ENCODE measurements around the gene TIMM13.
"Not testable (repeated sequence)": the region's sequence is repeated elsewhere in the genome, so short reads cannot be mapped to it uniquely, and the experiment has no call there.

The TIMM13 gene

DNA sequence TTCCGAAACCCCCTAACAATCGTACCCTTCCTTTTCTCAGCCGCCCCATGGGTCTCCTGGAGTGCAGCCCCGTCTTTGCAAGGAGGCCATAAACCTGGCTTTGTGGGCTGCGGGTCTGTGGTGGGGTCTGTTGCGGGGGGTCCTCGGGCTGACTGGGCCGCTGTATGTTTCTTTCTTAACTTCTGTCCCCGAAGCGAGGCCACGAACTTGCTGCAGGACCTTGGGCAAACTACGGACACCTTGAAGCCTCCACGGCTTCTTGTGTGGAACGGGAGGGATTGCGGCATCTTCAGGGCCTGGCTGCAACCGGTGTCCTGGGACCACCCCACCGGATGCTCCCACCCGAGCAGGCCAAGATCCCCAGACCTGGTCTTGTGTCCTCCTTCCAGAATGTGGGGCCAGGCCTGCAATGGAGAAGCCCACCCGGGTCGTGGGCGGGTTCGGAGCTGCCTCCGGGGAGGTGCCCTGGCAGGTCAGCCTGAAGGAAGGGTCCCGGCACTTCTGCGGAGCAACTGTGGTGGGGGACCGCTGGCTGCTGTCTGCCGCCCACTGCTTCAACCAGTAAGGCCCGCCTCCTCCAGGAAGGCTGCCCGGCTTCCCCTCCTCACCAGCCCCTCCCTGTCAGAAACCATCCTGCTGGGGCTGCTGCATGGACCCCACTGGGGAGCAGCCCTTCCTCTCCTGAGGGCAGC lies 12.0 kb downstream of the TIMM13 start:
- DNase-seq (ENCODE audit: low spot score): no peak

DNA sequence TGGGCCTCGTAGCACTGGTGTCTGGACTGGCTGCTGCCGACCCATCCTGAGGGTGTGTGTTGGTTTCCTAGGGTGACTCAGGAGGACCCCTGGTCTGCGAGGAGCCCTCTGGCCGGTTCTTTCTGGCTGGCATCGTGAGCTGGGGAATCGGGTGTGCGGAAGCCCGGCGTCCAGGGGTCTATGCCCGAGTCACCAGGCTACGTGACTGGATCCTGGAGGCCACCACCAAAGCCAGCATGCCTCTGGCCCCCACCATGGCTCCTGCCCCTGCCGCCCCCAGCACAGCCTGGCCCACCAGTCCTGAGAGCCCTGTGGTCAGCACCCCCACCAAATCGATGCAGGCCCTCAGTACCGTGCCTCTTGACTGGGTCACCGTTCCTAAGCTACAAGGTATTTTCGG lies 13.8 kb downstream of the TIMM13 start:
- DNase-seq (ENCODE audit: low spot score): no peak

DNA sequence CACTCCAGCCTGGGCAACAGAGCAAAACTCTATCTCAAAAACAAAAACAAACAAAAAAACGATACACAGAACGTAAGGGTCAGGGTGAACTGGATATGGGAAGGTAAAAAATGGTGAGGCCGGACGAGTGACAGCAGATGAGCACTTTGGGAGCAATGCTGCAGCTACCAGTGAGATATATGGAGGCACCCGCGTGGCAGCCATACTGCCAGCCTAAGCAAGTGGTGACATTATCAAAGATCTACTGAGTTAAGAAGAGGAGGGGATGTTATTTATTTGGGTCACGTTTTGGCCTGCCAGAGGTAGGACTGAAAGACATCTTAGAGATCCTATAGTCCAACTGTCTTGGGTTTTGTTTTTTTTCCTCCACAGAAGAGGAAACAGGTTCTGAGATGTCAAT lies 14.2 kb downstream of the TIMM13 start:
- no peak for DNase-seq (ENCODE audit: low spot score)

- DNase-seq (ENCODE audit: low spot score): no peak
These were observed 14.9 kb downstream of the TIMM13 start for GRCh38 chr19:2412449-2412848.

DNA sequence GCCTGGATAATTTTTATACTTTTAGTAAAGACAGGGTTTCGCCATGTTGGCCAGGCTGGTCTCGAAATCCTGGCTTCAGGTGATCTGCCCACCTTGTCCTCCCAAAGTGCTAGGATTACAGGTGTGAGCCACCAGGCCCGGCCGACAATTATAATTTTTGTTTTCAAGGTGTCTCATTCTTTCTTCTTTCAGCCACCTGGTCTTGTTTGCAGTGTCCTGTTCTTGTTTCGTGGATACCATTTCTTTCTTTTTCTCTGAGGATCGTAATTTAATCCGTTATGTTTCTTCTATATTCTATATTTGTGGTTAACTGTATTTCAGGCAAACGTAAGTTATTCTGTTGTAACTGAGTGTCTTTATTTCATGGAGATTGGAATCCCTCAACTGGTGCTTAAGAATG lies 15.7 kb downstream of the TIMM13 start:
- DNase-seq (ENCODE audit: low spot score): no peak

DNA sequence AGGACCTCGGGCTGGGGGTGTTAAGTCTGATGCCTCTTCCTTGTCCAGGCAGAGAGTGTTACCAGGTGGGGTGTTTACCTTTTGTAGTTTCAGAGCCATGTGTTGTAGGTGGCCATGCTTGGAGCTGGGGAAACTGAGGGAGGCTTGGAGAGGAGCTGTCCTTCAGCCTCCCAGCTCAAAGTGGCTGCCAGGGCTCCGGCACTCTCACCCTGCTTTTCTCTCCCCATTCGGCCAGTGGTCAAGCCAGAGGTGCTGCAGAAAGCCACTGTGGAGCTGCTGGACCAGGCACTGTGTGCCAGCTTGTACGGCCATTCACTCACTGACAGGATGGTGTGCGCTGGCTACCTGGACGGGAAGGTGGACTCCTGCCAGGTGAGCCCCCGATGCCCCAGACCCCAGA lies 17.4 kb downstream of the TIMM13 start:
- DNase-seq (ENCODE audit: low spot score): no peak

GRCh38 chr19:2409352-2409912 lies 18.0 kb downstream of the TIMM13 start:
- no peak for DNase-seq (ENCODE audit: low spot score)

- DNase-seq (ENCODE audit: low spot score): no peak
These were observed 19.1 kb downstream of the TIMM13 start for GRCh38 chr19:2408247-2408646.

DNA sequence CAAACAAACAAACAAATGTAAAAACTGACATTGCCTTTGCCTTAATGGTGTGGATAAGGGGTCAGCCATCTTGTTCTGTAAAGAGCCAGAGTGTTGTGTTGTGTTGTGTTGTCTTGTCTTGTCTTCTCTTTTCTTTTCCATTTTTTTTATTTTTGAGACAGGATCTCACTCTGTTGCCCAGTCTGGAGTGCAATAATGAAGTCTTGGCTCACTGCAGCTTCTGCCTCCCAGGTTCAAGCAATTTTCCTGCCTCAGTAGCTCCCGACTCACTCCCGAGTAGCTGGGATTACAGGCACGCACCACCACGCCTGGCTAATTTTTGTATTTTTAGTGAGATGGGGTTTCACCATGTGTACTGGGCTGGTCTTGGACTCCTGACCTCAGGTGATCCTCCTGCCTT lies 27.8 kb downstream of the TIMM13 start:
- no peak for DNase-seq (ENCODE audit: low spot score)

GRCh38 chr19:2398735-2399305 lies 28.6 kb downstream of the TIMM13 start:
- DNase-seq (ENCODE audit: low spot score): no peak

DNA sequence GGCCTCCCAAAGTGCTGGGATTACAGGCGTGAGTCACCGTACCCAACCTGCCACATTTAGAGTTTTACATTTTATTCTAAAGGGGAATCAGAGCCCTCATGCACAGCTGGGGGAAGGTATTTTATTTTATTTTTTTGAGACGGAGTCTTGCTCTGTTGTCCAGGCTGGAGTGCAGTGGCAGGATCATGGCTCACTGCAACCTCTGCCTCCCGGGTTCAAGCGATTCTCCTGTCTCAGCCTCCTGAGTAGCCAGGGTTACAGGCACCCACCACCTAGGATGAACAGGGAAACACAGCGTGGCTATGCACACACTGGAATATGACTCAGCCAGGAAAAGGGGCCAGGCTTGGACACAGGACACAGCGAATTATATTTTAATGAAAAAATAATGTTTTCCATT lies 30.2 kb downstream of the TIMM13 start:
- DNase-seq (ENCODE audit: low spot score): not testable (repeated sequence)

DNA sequence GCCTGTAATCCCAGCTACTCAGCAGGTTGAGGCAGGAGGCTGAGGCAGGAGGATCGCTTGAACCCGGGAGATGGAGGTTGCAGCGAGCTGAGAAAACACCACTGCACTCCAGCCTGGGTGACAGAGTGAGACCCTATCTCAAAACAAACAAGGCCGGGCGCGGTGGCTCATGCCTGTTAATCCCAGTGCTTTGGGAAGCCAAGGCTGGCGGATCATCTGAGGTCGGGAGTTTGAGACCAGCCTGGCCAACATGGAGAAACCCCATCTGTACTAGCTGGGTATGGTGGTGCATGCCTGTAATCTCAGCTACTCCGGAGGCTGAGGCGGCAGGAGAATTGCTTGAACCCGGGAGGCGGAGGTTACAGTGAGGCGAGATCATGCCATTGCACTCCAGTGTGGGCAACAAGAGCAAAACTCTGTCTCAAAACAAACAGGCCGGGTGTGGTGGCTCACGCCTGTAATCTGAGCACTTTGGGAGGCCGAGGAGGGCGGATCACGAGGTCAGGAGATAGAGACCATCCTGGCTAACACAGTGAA lies 32.0 kb downstream of the TIMM13 start:
- DNase-seq (ENCODE audit: low spot score): not testable (repeated sequence)

GRCh38 chr19:2394442-2395292 lies 32.7 kb downstream of the TIMM13 start:
- no peak for DNase-seq (ENCODE audit: low spot score)

DNA sequence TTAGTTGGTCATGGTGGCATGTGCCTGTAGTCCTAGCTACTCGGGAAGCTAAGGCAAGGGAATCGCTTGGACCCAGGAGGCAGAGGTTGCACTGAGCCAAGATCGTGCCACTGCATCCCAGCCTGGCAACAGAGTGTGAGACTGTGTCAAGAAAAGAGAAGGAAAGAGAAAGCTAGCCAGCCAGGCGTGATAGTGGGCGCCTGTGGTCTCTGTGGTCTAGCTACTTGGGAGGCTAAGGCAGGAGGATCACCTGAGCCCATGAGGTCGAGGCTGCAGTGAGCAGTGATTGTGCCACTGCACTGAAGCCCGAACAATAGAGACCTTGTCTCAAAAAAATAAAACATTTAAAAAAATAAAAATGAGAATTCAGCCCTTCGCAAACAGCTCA lies 33.3 kb downstream of the TIMM13 start:
- no peak for DNase-seq (ENCODE audit: low spot score)

- DNase-seq (ENCODE audit: low spot score): not testable (repeated sequence)
These were observed 34.5 kb downstream of the TIMM13 start for GRCh38 chr19:2392899-2393298.

DNA sequence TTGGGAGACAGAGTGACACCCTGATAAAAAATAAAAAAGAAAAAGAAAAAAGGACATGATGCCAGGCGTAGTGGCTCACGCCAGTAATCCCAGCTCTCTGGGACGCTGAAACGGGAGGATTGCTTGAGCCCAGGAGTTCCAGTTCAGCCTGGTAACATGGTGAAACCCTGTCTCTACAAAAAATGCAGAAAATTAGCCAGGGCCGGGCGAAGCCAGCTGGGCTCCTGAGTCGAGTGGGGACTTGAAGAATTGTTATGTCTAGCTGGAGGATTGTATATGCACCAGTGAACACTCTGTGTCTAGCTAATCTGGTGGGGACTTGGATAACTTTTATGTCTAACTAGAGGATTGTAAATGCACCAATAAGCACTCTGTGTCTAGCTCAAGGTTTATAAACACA lies 35.0 kb downstream of the TIMM13 start:
- DNase-seq (ENCODE audit: low spot score): no peak

DNA sequence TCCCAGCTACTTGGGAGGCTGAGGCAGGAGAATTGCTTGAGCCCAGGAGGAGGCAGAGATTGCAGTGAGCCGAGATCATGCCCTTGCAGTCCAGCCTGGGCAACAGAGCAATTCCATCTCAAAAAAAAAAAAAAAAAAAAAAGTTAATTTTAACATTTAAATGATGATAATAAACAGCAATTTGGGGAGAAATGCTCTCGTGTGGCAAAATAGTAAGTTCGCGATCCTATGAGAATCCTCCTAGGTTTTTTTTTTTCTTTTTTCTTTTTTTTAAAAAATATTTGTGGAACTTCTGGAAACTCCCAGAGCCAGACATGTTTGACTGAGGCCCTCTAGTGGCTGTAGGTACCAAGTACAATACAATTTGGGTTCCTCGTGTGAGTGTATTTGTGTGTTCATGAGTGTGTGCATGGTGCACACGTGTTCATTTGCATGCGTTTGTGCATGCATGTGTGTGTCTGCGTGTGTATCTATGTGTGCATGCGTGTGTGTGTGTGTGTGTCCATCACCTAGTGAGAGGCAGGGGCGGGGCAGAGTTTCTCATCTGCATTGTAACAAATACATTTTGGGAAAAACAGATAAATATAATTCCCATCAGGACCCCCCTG lies 36.2 kb downstream of the TIMM13 start:
- peak; percentile 66 for DNase-seq (ENCODE audit: low spot score)

- DNase-seq (ENCODE audit: low spot score): no peak
These were observed 37.8 kb downstream of the TIMM13 start for GRCh38 chr19:2389594-2389993.

- no peak for DNase-seq (ENCODE audit: low spot score)
These were observed 39.8 kb downstream of the TIMM13 start for GRCh38 chr19:2387367-2388288.

- peak; percentile 98 for DNase-seq (ENCODE audit: low spot score)
These were observed 42.2 kb downstream of the TIMM13 start for GRCh38 chr19:2385053-2385721.

Measured in iPS-NIHi11 (cell line).